Activated CD4-positive, alpha-beta memory T cell treated with anti-CD3 and anti-CD28 coated beads, Interleukin-2, amount 10 ng/mL, durations not matched to agents 7 days and 5 days (primary cell): ENCODE data around the gene C2CD4C. TPM values are rescaled to one million over a fixed set of nuclear protein-coding genes. Genes with fewer than 3 reads are reported as not detected.
"Not testable (repeated sequence)": the region's sequence is repeated elsewhere in the genome, so short reads cannot be mapped to it uniquely, and the experiment has no call there.

ENCODE experiments used
- CTCF ChIA-PET: fragments of 350-600 bp; sonication (Branson Sonifier 250); formaldehyde crosslinking; loops from one replicate; lab custom pipeline; 2021; ENCODE audit warnings: antibody characterized with exemption, inconsistent platforms; lab: Charles Lee
- POLR2A ChIA-PET: fragments of 350-600 bp; sonication (Branson Sonifier 250); formaldehyde crosslinking; loops from one replicate; lab custom pipeline; 2021; ENCODE audit warnings: antibody characterized with exemption; lab: Charles Lee
- DNase-seq: peaks from one replicate; pipeline ENCODE4 v3.0.0-alpha.2; 2020
- H3K27ac Mint-ChIP-seq: one replicate; pipeline ENCODE4 v1.8.0; 2021; ENCODE audit warnings: mild to moderate bottlenecking, mixed read lengths
- H3K27me3 Mint-ChIP-seq: one replicate; pipeline ENCODE4 v1.8.0; 2021; ENCODE audit warnings: mixed read lengths
- H3K36me3 Mint-ChIP-seq: one replicate; pipeline ENCODE4 v1.8.0; 2021; ENCODE audit warnings: low read depth, mixed read lengths
- H3K4me1 Mint-ChIP-seq: one replicate; pipeline ENCODE4 v1.8.0; 2021; ENCODE audit warnings: mixed read lengths
- H3K4me3 Mint-ChIP-seq: one replicate; pipeline ENCODE4 v1.8.0; 2021; ENCODE audit warnings: mild to moderate bottlenecking, mixed read lengths
- H3K9me3 Mint-ChIP-seq: one replicate; pipeline ENCODE4 v1.8.0; 2021; ENCODE audit warnings: mixed read lengths
- total RNA-seq, 2 experiments: library from RNA; stranded (reverse); gene quantifications; one replicate each; pipeline ENCODE4 v1.2.3, GENCODE V29; 2021

The C2CD4C gene
- total RNA-seq, 2 experiments from 2014 or later, result 0.08 TPM; not detected in 1

DNA sequence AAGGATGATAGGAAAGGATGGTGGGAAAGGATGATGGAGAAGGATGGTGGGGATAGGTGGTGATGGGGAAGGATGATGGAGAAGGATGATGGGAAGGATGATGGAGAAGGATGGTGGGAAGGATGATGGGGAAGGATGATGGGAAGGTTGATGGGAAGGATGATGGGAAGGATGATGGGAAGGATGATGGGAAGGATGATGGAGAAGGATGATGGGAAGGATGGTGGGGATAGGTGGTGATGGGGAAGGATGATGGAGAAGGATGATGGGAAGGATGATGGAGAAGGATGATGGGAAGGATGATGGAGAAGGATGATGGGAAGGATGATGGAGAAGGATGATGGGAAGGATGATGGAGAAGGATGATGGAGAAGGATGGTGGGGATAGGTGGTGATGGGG, 15.4 kb downstream of the C2CD4C start:
- Mint-ChIP-seq H3K4me3 (peak overlapping the region; percentile 30), H3K9me3 (peaks cover 26% of the 10 kb centered on the region)
- H3K36me3 Mint-ChIP-seq, CTCF ChIA-PET, H3K27ac Mint-ChIP-seq, POLR2A ChIA-PET, H3K27me3 Mint-ChIP-seq, H3K4me1 Mint-ChIP-seq, DNase-seq: not testable (repeated sequence)

DNA sequence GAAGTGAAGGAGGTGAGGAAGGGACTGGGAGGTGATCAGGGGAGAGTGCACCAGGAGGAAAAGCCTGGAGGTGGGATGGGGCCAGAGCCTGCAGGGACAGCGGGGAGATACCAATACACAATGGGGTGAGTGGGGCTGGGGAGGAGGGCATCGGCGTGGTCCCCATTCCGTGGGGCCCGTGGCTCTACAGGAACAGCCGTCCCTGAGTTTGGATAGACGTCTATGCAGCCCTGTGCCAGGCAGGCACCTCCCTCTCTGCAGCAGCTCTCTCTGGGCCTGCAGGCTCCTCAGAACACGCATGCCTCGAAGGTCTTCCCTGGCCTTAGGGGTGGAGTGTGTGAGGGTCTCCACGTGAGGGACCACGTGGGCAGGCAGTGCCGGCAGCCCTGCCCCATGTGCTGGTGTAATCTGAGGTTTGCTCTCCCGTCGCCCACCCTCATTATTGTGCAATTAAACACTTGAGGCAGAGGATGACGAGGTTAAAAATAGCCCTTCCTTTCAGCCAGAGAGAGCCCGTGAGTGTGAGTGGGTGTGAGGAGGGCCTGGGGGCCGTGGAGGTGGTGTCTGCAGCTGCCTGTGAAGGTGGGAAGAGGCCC, 16.5 kb downstream of the C2CD4C start:
- Mint-ChIP-seq H3K36me3 (peaks cover 9% of the 10 kb centered on the region), H3K27ac (no peak overlapping the region), H3K9me3 (peaks cover 23% of the 10 kb centered on the region), H3K27me3 (peaks cover 2% of the 10 kb centered on the region), H3K4me3 (no peak overlapping the region), H3K4me1 (no peaks in the 10 kb centered on the region)
- ChIA-PET POLR2A (no interaction called here), CTCF (no interaction called here)
- DNase-seq, result no peak

DNA sequence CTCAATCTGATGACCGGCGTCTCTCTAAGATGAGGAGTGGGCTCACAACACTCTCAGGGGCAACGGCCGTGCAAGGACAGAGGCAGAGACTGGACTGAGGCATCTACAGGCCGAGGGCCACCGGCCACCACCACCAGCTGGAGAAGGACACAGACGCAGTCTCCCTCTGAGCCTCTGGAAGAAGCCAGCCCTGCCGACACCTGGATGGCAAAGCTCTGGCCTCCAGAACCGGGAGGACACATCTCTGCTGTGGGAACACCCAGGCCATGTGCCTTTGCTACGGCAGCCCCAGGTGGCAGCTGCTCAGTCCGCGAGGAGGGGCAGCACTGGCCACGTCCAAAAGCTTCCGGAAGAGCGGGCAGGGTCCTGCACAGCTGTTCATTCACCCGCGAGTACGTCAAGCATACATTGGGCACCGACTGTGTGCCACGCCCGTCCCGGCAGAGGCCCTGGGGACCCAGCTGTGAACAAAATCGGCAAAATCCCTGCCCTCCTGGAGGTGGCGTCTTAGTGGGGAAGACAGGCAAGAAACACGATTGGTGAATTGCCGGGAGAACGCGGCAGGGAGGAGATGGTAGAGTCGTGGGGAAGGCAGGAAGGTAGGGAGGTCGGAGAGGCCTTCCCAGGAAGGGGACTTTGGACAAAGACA, 17.1 kb downstream of the C2CD4C start:
- H3K9me3 Mint-ChIP-seq, result peaks cover 18% of the 10 kb centered on the region
- peaks cover 3% of the 10 kb centered on the region for H3K27me3 Mint-ChIP-seq
- H3K36me3 Mint-ChIP-seq, result peaks cover 9% of the 10 kb centered on the region
- H3K4me1 Mint-ChIP-seq, result no peaks in the 10 kb centered on the region
- CTCF ChIA-PET, result no interaction called here
- no peak overlapping the region for H3K4me3 Mint-ChIP-seq
- POLR2A ChIA-PET, result no interaction called here
- DNase-seq, result no peak
- no peak overlapping the region for H3K27ac Mint-ChIP-seq

DNA sequence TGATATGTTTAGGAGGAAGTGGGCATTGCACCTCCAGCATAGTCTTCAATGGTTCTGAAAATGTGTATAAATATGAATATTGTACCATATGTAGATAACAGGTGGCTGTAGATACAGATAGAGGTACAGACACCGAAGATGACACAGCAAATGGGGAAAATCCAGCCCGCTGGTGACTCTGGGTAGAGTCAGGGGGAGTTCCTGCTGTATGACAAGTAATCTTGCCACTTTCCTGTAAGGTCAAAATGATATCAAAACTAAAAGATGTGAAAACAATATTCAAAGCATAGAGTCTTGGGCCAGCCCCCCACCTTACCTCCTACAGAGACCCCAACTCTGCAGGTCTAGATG, 17.8 kb downstream of the C2CD4C start:
- H3K9me3 Mint-ChIP-seq, result peaks cover 17% of the 10 kb centered on the region
- CTCF ChIA-PET, result no interaction called here
- H3K36me3 Mint-ChIP-seq, result peaks cover 9% of the 10 kb centered on the region
- H3K4me1 Mint-ChIP-seq, result no peaks in the 10 kb centered on the region
- DNase-seq, result no peak
- H3K4me3 Mint-ChIP-seq, result no peak overlapping the region
- POLR2A ChIA-PET, result no interaction called here
- H3K27me3 Mint-ChIP-seq, result peaks cover 9% of the 10 kb centered on the region
- H3K27ac Mint-ChIP-seq, result no peak overlapping the region

DNA sequence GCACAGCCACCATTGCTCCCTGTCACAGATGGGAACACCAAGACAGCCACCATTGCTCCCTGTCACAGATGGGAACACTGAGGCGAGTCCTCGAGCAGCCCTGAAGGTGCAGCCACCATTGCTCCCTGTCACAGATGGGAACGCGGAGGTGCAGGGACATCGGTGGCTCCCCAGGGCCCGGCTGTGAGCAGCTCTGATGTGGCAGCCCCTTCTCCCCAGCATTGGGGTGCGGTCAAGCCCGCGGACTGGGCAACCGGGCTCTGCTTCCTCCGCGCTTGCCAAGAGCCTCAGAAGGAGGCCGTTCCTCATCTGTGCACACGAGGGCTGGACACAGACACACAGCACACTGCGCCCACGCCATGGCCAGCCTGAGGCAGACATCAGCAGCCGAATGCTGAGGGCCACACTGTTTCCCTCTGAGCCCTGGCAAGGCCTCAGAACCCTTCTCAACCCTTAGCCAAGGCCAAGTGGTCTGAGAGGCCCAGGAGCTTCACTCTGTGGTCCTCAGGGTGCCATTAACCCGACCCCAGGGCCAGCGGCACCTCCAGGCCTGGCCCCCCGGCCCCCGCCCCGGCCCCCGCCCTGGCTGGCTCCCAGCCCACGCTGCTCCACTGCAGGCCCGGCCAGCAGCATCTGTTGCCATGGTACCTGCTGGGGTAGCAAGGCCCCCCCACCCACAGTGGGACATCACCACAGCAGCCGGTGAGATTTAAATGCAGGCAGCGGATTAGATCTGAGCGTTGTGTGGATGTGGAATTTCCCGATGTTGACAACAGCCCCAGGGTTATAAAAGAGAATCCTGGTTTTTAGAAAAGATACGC, 18.4 kb downstream of the C2CD4C start:
- H3K4me1 Mint-ChIP-seq, result no peaks in the 10 kb centered on the region
- DNase-seq, result no peak
- no peak overlapping the region for H3K27ac Mint-ChIP-seq
- H3K27me3 Mint-ChIP-seq, result peaks cover 14% of the 10 kb centered on the region
- POLR2A ChIA-PET, result no interaction called here
- peaks cover 7% of the 10 kb centered on the region for H3K36me3 Mint-ChIP-seq
- no peak overlapping the region for H3K4me3 Mint-ChIP-seq
- CTCF ChIA-PET, result no interaction called here
- peaks cover 14% of the 10 kb centered on the region for H3K9me3 Mint-ChIP-seq

DNA sequence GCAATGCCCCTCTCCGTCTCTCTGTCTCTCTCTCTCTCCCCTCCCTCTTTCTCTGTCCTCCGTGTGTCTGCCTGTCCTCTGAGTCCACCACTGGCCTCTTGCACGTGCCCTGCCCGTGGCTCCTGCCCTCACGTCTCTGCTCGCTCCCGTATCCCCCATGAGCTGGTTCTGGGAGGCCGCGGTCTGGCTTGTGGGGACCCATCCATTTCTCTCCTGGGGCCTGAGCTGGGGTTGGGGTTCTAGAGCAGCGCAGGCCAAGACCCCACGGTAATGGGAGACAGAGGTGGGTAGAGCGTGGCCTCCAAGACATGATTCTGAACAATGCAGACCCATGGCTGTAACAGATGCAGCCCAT, 19.0 kb downstream of the C2CD4C start:
- Mint-ChIP-seq H3K27ac (no peak overlapping the region), H3K36me3 (peaks cover 5% of the 10 kb centered on the region), H3K9me3 (peaks cover 11% of the 10 kb centered on the region), H3K27me3 (peaks cover 21% of the 10 kb centered on the region), H3K4me1 (no peaks in the 10 kb centered on the region), H3K4me3 (no peak overlapping the region)
- CTCF ChIA-PET, result no interaction called here
- no peak for DNase-seq
- POLR2A ChIA-PET, result no interaction called here

DNA sequence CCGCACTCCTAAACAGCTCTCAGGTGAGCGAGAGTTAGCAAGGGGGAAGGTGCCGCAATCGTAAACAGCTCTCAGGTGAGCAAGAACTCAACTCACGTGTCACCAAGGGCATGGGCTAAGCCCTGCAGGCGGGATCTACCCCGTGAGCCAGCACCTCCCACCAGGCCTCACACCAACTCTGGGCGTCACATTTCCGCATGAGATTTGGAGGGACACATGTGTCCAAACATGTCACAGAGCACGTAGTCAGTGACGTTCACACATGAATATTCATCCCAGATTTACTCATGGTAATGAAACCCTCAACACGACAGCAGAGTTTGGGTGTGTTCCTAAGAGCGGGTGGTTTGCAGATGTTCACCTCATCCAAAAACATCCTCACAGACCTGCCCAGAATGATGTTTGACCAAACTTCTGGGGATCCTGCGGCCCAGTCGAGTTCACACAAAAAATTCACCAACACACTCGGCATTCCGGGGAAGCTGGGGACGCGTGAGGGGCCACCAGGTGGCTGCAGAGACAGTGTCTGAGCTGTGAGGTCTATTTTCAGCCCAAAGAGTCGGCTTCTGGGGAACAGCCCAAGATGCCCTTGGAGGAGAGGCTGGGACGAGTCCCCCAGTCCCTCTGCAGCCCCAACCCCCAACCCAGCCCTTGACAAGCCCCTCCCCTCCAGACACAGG, 19.6 kb downstream of the C2CD4C start:
- ChIA-PET CTCF (no interaction called here), POLR2A (no interaction called here)
- Mint-ChIP-seq H3K27me3 (peaks cover 25% of the 10 kb centered on the region), H3K36me3 (peaks cover 5% of the 10 kb centered on the region), H3K4me1 (peaks cover 3% of the 10 kb centered on the region), H3K27ac (no peak overlapping the region), H3K4me3 (no peak overlapping the region), H3K9me3 (peaks cover 11% of the 10 kb centered on the region)
- no peak for DNase-seq

DNA sequence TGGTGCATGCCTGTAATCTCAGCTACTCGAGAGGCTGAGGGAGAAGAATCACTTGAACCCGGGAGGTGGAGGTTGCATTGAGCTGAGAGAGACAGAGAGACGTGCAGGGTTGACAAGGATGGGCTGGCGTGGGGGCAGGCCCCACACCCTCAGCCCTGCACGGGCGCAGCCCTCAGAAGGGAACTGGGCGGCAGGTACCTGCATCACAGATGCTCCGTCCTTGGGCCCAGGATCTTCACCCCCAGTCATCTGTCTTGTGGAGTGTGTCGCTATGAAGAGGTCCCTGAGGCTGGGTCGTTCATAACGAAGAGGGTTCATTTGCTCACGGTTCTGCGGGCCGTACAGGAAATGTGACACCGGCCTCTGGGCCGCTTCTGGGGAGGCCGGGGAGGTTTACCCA, 20.3 kb downstream of the C2CD4C start:
- Mint-ChIP-seq H3K4me1 (peaks cover 9% of the 10 kb centered on the region), H3K9me3 (peaks cover 11% of the 10 kb centered on the region), H3K36me3 (peaks cover 5% of the 10 kb centered on the region), H3K27me3 (peaks cover 32% of the 10 kb centered on the region), H3K4me3 (no peak overlapping the region), H3K27ac (no peak overlapping the region)
- POLR2A ChIA-PET, result no interaction called here
- DNase-seq, result no peak
- CTCF ChIA-PET, result no interaction called here

DNA sequence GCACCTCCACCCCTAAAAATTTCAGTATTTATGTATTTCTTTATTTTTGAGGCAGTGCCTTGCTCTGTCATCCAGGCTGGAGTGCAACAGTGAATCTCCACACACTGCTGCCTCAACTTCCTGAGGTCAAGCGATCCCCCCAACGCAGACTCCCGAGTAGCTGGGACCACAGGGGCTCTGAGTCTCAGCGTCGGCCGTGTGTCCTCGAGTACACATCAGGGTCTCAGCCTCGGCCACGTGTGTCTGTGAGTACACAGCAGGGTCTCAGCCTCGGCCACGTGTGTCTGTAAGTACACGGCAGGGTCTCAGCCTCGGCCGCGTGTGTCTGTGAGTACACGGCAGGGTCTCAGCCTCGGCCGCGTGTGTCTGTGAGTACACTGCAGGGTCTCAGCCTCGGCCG, 21.2 kb downstream of the C2CD4C start:
- DNase-seq, result no peak
- H3K9me3 Mint-ChIP-seq, result peaks cover 4% of the 10 kb centered on the region
- ChIA-PET POLR2A (no interaction called here), CTCF (no interaction called here)
- H3K36me3 Mint-ChIP-seq, result no peaks in the 10 kb centered on the region
- peaks cover 17% of the 10 kb centered on the region for H3K4me1 Mint-ChIP-seq
- H3K27me3 Mint-ChIP-seq, result peaks cover 40% of the 10 kb centered on the region
- no peak overlapping the region for H3K27ac Mint-ChIP-seq
- no peak overlapping the region for H3K4me3 Mint-ChIP-seq

DNA sequence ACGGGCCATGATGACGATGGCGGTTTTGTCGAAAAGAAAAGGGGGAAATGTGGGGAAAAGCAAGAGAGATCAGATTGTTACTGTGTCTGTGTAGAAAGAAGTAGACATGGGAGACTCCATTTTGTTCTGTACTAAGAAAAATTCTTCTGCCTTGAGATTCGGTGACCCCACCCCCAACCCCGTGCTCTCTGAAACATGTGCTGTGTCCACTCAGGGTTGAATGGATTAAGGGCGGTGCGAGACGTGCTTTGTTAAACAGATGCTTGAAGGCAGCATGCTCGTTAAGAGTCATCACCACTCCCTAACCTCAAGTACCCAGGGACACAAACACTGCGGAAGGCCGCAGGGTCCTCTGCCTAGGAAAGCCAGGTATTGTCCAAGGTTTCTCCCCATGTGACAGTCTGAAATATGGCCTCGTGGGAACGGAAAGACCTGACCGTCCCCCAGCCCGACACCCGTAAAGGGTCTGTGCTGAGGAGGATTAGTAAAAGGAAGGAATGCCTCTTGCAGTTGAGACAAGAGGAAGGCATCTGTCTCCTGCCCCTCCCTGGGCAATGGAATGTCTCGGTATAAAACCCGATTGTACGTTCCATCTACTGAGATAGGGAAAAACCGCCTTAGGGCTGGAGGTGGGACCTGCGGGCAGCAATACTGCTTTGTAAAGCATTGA, 22.2 kb downstream of the C2CD4C start:
- DNase-seq, H3K4me3 Mint-ChIP-seq, CTCF ChIA-PET, H3K27ac Mint-ChIP-seq, H3K36me3 Mint-ChIP-seq, POLR2A ChIA-PET, H3K9me3 Mint-ChIP-seq: not testable (repeated sequence)
- H3K27me3 Mint-ChIP-seq, result peaks cover 44% of the 10 kb centered on the region
- peaks cover 22% of the 10 kb centered on the region for H3K4me1 Mint-ChIP-seq

DNA sequence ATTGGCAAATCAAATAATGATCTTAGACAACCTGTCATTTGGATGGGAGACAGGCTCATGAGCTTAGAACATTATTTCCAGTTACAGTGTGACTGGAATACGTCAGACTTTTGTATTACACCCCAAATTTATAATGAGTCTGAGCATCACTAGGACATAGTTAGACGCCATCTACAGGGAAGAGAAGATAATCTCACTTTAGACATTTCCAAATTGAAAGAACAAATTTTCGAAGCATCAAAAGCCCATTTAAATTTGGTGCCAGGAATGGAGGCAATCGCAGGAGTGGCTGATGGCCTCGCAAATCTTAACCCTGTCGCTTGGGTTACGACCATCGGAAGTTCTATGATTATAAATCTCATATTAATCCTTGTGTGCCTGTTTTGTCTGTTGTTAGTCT, 22.8 kb downstream of the C2CD4C start:
- POLR2A ChIA-PET, H3K4me3 Mint-ChIP-seq: not testable (repeated sequence)

DNA sequence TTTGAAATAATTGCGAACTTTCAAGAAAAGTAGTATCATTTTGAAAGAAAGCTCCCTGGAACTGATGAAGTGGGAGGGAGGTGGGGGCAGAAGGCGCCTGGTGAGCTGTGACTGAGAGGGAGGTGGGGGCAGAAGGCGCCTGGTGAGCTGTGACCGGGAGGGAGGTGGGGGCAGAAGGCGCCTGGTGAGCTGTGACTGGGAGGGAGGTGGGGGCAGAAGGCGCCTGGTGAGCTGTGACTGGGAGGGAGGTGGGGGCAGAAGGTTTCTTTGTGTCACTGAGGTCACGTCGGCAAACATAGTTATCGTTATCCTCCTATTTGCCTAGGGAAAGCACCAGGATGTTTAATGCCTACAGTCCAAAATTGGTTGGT, 24.2 kb downstream of the C2CD4C start:
- Mint-ChIP-seq H3K4me1 (peaks cover 24% of the 10 kb centered on the region), H3K4me3 (no peak overlapping the region), H3K27me3 (peaks cover 47% of the 10 kb centered on the region), H3K9me3 (no peaks in the 10 kb centered on the region), H3K27ac (no peak overlapping the region), H3K36me3 (no peaks in the 10 kb centered on the region)
- ChIA-PET POLR2A (no interaction called here), CTCF (no interaction called here)
- DNase-seq, result no peak

More for the DNA sequence above, 22.8 kb downstream of the C2CD4C start:
- DNase-seq, H3K27ac Mint-ChIP-seq, CTCF ChIA-PET, H3K9me3 Mint-ChIP-seq, H3K36me3 Mint-ChIP-seq: not testable (repeated sequence)
- Mint-ChIP-seq H3K27me3 (peaks cover 44% of the 10 kb centered on the region), H3K4me1 (peaks cover 22% of the 10 kb centered on the region)
